Kidney (tissue), 14 donors: ENCODE measurements around the gene ZNF362. TPM values are rescaled to one million over a fixed set of nuclear protein-coding genes. Genes with fewer than 3 reads are reported as not detected.
"Not testable (repeated sequence)": the region's sequence is repeated elsewhere in the genome, so short reads cannot be mapped to it uniquely, and the experiment has no call there.

Experiments
- DNase-seq, 5 donors: peaks; one replicate each; pipeline ENCODE4 v3.0.0-alpha.2; 2013 to 2020
- FAIRE-seq: peaks from 2 replicates; lab custom pipeline; 2012; peaks lifted over from hg19 to GRCh38; lab: Jason Lieb, UNC
- H3K27ac ChIP-seq, 2 donors: one replicate each; pipeline ENCODE4 v1.7.0; 2013; ENCODE audit warnings: low read depth in 2 of 2, low read length in 2 of 2, inconsistent platforms in 1 of 2
- H3K27me3 ChIP-seq: one replicate; pipeline ENCODE4 v1.7.1; 2013; ENCODE audit warnings: low read length, inconsistent platforms; ENCODE audit not compliant: control insufficient read depth, insufficient read depth
- H3K36me3 ChIP-seq, 3 donors: one replicate each; pipeline versions ENCODE4 v1.7.0 to v1.7.1; 2013; ENCODE audit warnings: low read length in 3 of 3, control low read depth in 1 of 3, inconsistent platforms in 1 of 3; ENCODE audit not compliant: insufficient read depth in 3 of 3, control insufficient read depth in 2 of 3
- H3K4me1 ChIP-seq, 3 donors: one replicate each; pipeline versions ENCODE4 v1.7.0 to v1.7.1; 2013; ENCODE audit warnings: low read length in 3 of 3, inconsistent platforms in 1 of 3, low read depth in 1 of 3; ENCODE audit not compliant: control insufficient read depth in 2 of 3, insufficient read depth in 2 of 3
- H3K4me3 ChIP-seq, 3 donors: one replicate each; pipeline versions ENCODE4 v1.7.0 to v1.8.1; 2013; ENCODE audit warnings: low read length in 3 of 3, control low read depth in 1 of 3, inconsistent platforms in 1 of 3
- H3K9ac ChIP-seq, 3 donors: one replicate each; pipeline versions ENCODE4 v1.7.0 to v1.7.1; 2013; ENCODE audit warnings: low read length in 3 of 3, control low read depth in 1 of 3, inconsistent platforms in 1 of 3
- H3K9me3 ChIP-seq, 3 donors: one replicate each; pipeline versions ENCODE4 v1.7.0 to v1.7.1; 2013; ENCODE audit warnings: low read length in 3 of 3, control low read depth in 1 of 3, inconsistent platforms in 1 of 3; ENCODE audit not compliant: control insufficient read depth in 2 of 3, insufficient read depth in 1 of 3
- CTCF ChIP-seq: IDR thresholded peaks from 3 replicates; pipeline ENCODE4 v1.5.1; 2012; ENCODE audit warnings: mild to moderate bottlenecking, moderate library complexity, borderline replicate concordance; ENCODE audit not compliant: insufficient read depth; ENCODE audit errors: extremely low read depth
- intact Hi-C: fragments of 100-400 bp; cut with DNase I; formaldehyde crosslinking; loops from one replicate; pipeline ENCODE4 v1.11.1; 2022
- polyA plus RNA-seq: library from polyadenylated mRNA; stranded (reverse); fragments of 350-450 nt; fragmentation: Illumina TruSeq; extraction: RNeasy Lipid Tissue Mini Kit (QIAGEN cat#74804); gene quantifications from one replicate; pipeline ENCODE4 v1.2.3, GENCODE V29; 2014; ENCODE audit warnings: low read depth, low replicate concordance; ENCODE audit not compliant: insufficient read depth
- total RNA-seq: library from RNA; stranded (reverse); fragmentation: NEBNext Ultra II Directional; extraction: Animal tissue kit (Norgen Biotek cat#: 25700); gene quantifications from one replicate; pipeline ENCODE4 v1.2.1, GENCODE V29; 2021
- donor health status: control.
- donor health status: control.
- donor health status: control.
- donor health status: control.
- donor health status: control.
- donor health status: DM: yes; HTN: yes; CAD: no.
- donor health status: Normal renal cell carcinoma (clear cell type).

Gene ZNF362
- total and polyA plus RNA-seq, 2 donors from 2014 or later: 17.4 to 36.9 TPM

GRCh38 chr1:33239410-33239809 is 16.9 kb upstream of the ZNF362 start:
- H3K27me3 ChIP-seq, H3K36me3 ChIP-seq, H3K9me3 ChIP-seq, FAIRE-seq, H3K9ac ChIP-seq, intact Hi-C loops, H3K27ac ChIP-seq, H3K4me3 ChIP-seq, DNase-seq: not testable (repeated sequence)
- H3K4me1 ChIP-seq: peaks cover 0 to 14% (median 10%) of the 10 kb centered on the region in 3 donors

GRCh38 chr1:33241866-33242265 is 14.4 kb upstream of the ZNF362 start:
- H3K9me3 ChIP-seq: no peaks in the 10 kb centered on the region
- FAIRE-seq (no peak), DNase-seq (no peak)
- H3K36me3 ChIP-seq: no peaks in the 10 kb centered on the region
- H3K9ac ChIP-seq: no peak overlapping the region
- no peaks in the 10 kb centered on the region for H3K27me3 ChIP-seq
- H3K4me3 ChIP-seq: no peak overlapping the region
- H3K4me1 ChIP-seq: peaks cover 0 to 6% (median 0%) of the 10 kb centered on the region in 3 donors
- intact Hi-C loops: no loop called here
- no peak overlapping the region for H3K27ac ChIP-seq
- TF ChIP-seq CTCF: no peak

GRCh38 chr1:33242652-33243051 is 13.6 kb upstream of the ZNF362 start:
- intact Hi-C loops: no loop called here
- FAIRE-seq: no peak
- peaks cover 0 to 6% (median 0%) of the 10 kb centered on the region in 3 donors for H3K4me1 ChIP-seq
- no peaks in the 10 kb centered on the region for H3K9me3 ChIP-seq
- peak in 1 of 5 donors; percentile 42 for DNase-seq
- no peaks in the 10 kb centered on the region for H3K36me3 ChIP-seq
- no peak overlapping the region for H3K9ac ChIP-seq
- TF ChIP-seq CTCF: no peak
- H3K4me3 ChIP-seq: no peak overlapping the region
- no peaks in the 10 kb centered on the region for H3K27me3 ChIP-seq
- no peak overlapping the region for H3K27ac ChIP-seq

- Histone ChIP-seq H3K4me1 (peaks cover 0 to 6% (median 2%) of the 10 kb centered on the region in 3 donors), H3K9ac (no peak overlapping the region), H3K27me3 (no peaks in the 10 kb centered on the region), H3K27ac (peak overlapping the region in 1 of 2 donors; percentile 40), H3K9me3 (no peaks in the 10 kb centered on the region), H3K4me3 (no peak overlapping the region), H3K36me3 (no peaks in the 10 kb centered on the region)
- no peak for FAIRE-seq
- no peak for DNase-seq
- intact Hi-C loops: no loop called here
- no peak for TF ChIP-seq CTCF
These were observed 12.0 kb upstream of the ZNF362 start for GRCh38 chr1:33244143-33244808.
